ENCODE data around the gene OR10K1.

Gene OR10K1

GRCh38 chr1:158434741-158435140, 26.9 kb upstream of the OR10K1 start:
- DNase-seq (ENCODE audit: insufficient read length, low spot score) = no peak
- no peak for FAIRE-seq
- TF ChIP-seq CTCF (IDR thresholded peaks at IDR 0.05; ENCODE audit: insufficient read depth, missing control alignments) = no peak

GRCh38 chr1:158445376-158445775, 16.3 kb upstream of the OR10K1 start:
- FAIRE-seq (no peak), DNase-seq (ENCODE audit: insufficient read length, low spot score) (no peak)
- no peak for TF ChIP-seq CTCF (IDR thresholded peaks at IDR 0.05; ENCODE audit: insufficient read depth, missing control alignments)

GRCh38 chr1:158454537-158454936, 7.1 kb upstream of the OR10K1 start:
- FAIRE-seq = no peak
- no peak for TF ChIP-seq CTCF (IDR thresholded peaks at IDR 0.05; ENCODE audit: insufficient read depth, missing control alignments)
- DNase-seq (ENCODE audit: insufficient read length, low spot score) = no peak

- TF ChIP-seq CTCF (IDR thresholded peaks at IDR 0.05; ENCODE audit: insufficient read depth, missing control alignments) = no peak
- no peak for FAIRE-seq
Measured at GRCh38 chr1:158457246-158457645, 4.4 kb upstream of the OR10K1 start.

GRCh38 chr1:158458263-158458662, 3.4 kb upstream of the OR10K1 start:
- DNase-seq (ENCODE audit: insufficient read length, low spot score) (no peak), FAIRE-seq (no peak)
- TF ChIP-seq CTCF (IDR thresholded peaks at IDR 0.05; ENCODE audit: insufficient read depth, missing control alignments) = no peak

More at GRCh38 chr1:158457246-158457645, 4.4 kb upstream of the OR10K1 start:
- DNase-seq (ENCODE audit: insufficient read length, low spot score) = no peak

GRCh38 chr1:158471920-158472319, 10.3 kb downstream of the OR10K1 start, which contains the start of gene OR10R2:
Gene OR10R2 (plus strand): TSS chr1:158472220. CDS start chr1:158472326, 106 bp downstream.
- FAIRE-seq (no peak), DNase-seq (ENCODE audit: insufficient read length, low spot score) (no peak)
- TF ChIP-seq CTCF (IDR thresholded peaks at IDR 0.05; ENCODE audit: insufficient read depth, missing control alignments) = no peak

- DNase-seq (ENCODE audit: insufficient read length, low spot score) (no peak), FAIRE-seq (no peak)
- no peak for TF ChIP-seq CTCF (IDR thresholded peaks at IDR 0.05; ENCODE audit: insufficient read depth, missing control alignments)
Measured at GRCh38 chr1:158485455-158485854, 23.8 kb downstream of the OR10K1 start.

Data from D721Med (cell line).